Skeletal muscle satellite cell (primary cell): ENCODE data around the gene ZNF534. TPM values are rescaled to one million over a fixed set of nuclear protein-coding genes. Genes with fewer than 3 reads are reported as not detected.

ENCODE experiments used
- H3K27me3 ChIP-seq: 2 replicates; pipeline ENCODE4 v1.7.0; 2013; ENCODE audit warnings: low read length; ENCODE audit not compliant: control insufficient read depth, insufficient read depth
- H3K36me3 ChIP-seq: 2 replicates; pipeline ENCODE4 v1.7.0; 2013; ENCODE audit warnings: mild to moderate bottlenecking, control low read depth, low read length; ENCODE audit not compliant: insufficient read depth
- H3K4me1 ChIP-seq: 2 replicates; pipeline ENCODE4 v1.7.0; 2013; ENCODE audit warnings: low read length; ENCODE audit not compliant: control insufficient read depth, insufficient read depth
- H3K4me2 ChIP-seq: 2 replicates; pipeline ENCODE4 v1.7.0; 2013; ENCODE audit warnings: mild to moderate bottlenecking, low read length
- H3K4me3 ChIP-seq: 2 replicates; pipeline ENCODE4 v1.7.0; 2013; ENCODE audit warnings: low read length
- H3K9ac ChIP-seq: 2 replicates; pipeline ENCODE4 v1.7.0; 2013; ENCODE audit warnings: mild to moderate bottlenecking, low read depth, low read length, moderate library complexity
- H3K9me3 ChIP-seq: replicated peaks from 2 replicates; pipeline ENCODE4 v1.7.0; 2013; ENCODE audit warnings: mild to moderate bottlenecking, control low read depth, low read length
- total RNA-seq: library from RNA; depleted of rRNA; stranded (reverse); fragments of >200 nt; gene quantifications from 2 replicates; pipeline ENCODE4 v1.2.3, GENCODE V29; 2012; rRNA removed

ZNF534 gene
- total RNA-seq = under 0.01 and 0.44 TPM in 2 replicates

GRCh38 chr19:52428937-52429336 lies at the start of gene ZNF534:
TSS of gene ZNF534 (plus strand) at chr19:52429148. CDS start at chr19:52431475, 2,327 bp downstream.
- Histone ChIP-seq H3K9me3 (peaks cover 11% of the 10 kb centered on the region), H3K4me3 (no peak within 1 kb of the TSS), H3K36me3 (no peaks in the 10 kb centered on the region), H3K4me1 (no peaks in the 10 kb centered on the region), H3K27me3 (no peaks in the 10 kb centered on the region), H3K9ac (no peak within 1 kb of the TSS), H3K4me2 (no peak within 1 kb of the TSS)

- Histone ChIP-seq H3K27me3 (no peaks in the 10 kb centered on the region), H3K36me3 (peaks cover 16% of the 10 kb centered on the region), H3K9me3 (peaks cover 18% of the 10 kb centered on the region), H3K9ac (no peak overlapping the region), H3K4me3 (no peak overlapping the region), H3K4me1 (no peaks in the 10 kb centered on the region), H3K4me2 (no peak overlapping the region)
Observed at GRCh38 chr19:52391135-52391534, 37.8 kb upstream of the ZNF534 start.

- Histone ChIP-seq H3K4me2 (peak within 1 kb of the TSS; percentile 91), H3K36me3 (peaks cover 37% of the 10 kb centered on the region), H3K4me1 (peaks cover 14% of the 10 kb centered on the region), H3K9ac (peak within 1 kb of the TSS; percentile 95), H3K9me3 (peaks cover 6% of the 10 kb centered on the region), H3K4me3 (peak within 1 kb of the TSS; percentile 93), H3K27me3 (no peaks in the 10 kb centered on the region)
Observed at GRCh38 chr19:52397310-52398080, 31.5 kb upstream of the ZNF534 start, which contains the start of gene ZNF528. TSS of gene ZNF528 (plus strand) at chr19:52397849. CDS start at chr19:52402014, 4,165 bp downstream.

- Histone ChIP-seq H3K36me3 (peaks cover 42% of the 10 kb centered on the region), H3K9ac (peak overlapping the region; percentile 95), H3K4me3 (peak overlapping the region; percentile 93), H3K4me2 (peak overlapping the region; percentile 91), H3K27me3 (no peaks in the 10 kb centered on the region), H3K9me3 (peaks cover 6% of the 10 kb centered on the region), H3K4me1 (peaks cover 14% of the 10 kb centered on the region)
Observed at GRCh38 chr19:52398081-52398441, 30.9 kb upstream of the ZNF534 start.

GRCh38 chr19:52410276-52410675 lies 18.7 kb upstream of the ZNF534 start:
- H3K36me3 ChIP-seq = peaks cover 67% of the 10 kb centered on the region
- H3K9me3 ChIP-seq = peaks cover 29% of the 10 kb centered on the region

GRCh38 chr19:52415711-52416110 lies 13.2 kb upstream of the ZNF534 start:
- no peaks in the 10 kb centered on the region for H3K27me3 ChIP-seq
- peaks cover 22% of the 10 kb centered on the region for H3K36me3 ChIP-seq
- no peak overlapping the region for H3K4me2 ChIP-seq
- H3K9ac ChIP-seq = no peak overlapping the region
- no peak overlapping the region for H3K4me3 ChIP-seq
- H3K9me3 ChIP-seq = peaks cover 47% of the 10 kb centered on the region
- no peaks in the 10 kb centered on the region for H3K4me1 ChIP-seq

More at GRCh38 chr19:52410276-52410675, 18.7 kb upstream of the ZNF534 start:
- no peaks in the 10 kb centered on the region for H3K4me1 ChIP-seq
- no peaks in the 10 kb centered on the region for H3K27me3 ChIP-seq
- H3K4me3 ChIP-seq = no peak overlapping the region
- no peak overlapping the region for H3K9ac ChIP-seq
- H3K4me2 ChIP-seq = no peak overlapping the region

GRCh38 chr19:52442179-52442578 lies 13.2 kb downstream of the ZNF534 start:
- H3K4me2 ChIP-seq = no peak overlapping the region
- H3K4me1 ChIP-seq = no peaks in the 10 kb centered on the region
- H3K27me3 ChIP-seq = no peaks in the 10 kb centered on the region
- H3K36me3 ChIP-seq = no peaks in the 10 kb centered on the region
- no peak overlapping the region for H3K9ac ChIP-seq
- no peak overlapping the region for H3K4me3 ChIP-seq
- H3K9me3 ChIP-seq = no peaks in the 10 kb centered on the region

GRCh38 chr19:52444506-52444905 lies 15.6 kb downstream of the ZNF534 start:
- no peaks in the 10 kb centered on the region for H3K36me3 ChIP-seq
- no peaks in the 10 kb centered on the region for H3K27me3 ChIP-seq
- H3K9ac ChIP-seq = no peak overlapping the region
- no peaks in the 10 kb centered on the region for H3K9me3 ChIP-seq
- no peak overlapping the region for H3K4me3 ChIP-seq
- no peaks in the 10 kb centered on the region for H3K4me1 ChIP-seq
- no peak overlapping the region for H3K4me2 ChIP-seq

GRCh38 chr19:52451241-52451640 lies 22.3 kb downstream of the ZNF534 start:
- Histone ChIP-seq H3K27me3 (no peaks in the 10 kb centered on the region), H3K9me3 (peaks cover 21% of the 10 kb centered on the region), H3K4me1 (no peaks in the 10 kb centered on the region), H3K36me3 (peaks cover 6% of the 10 kb centered on the region), H3K9ac (no peak overlapping the region), H3K4me2 (no peak overlapping the region), H3K4me3 (no peak overlapping the region)

GRCh38 chr19:52453324-52454094 lies 24.6 kb downstream of the ZNF534 start, which contains the start of gene ZNF578:
TSS of gene ZNF578 (plus strand) at chr19:52453553. CDS start at chr19:52501846, 48,293 bp downstream.
- H3K4me3 ChIP-seq = peak within 1 kb of the TSS; percentile 85
- H3K4me2 ChIP-seq = peak within 1 kb of the TSS; percentile 86
- H3K9ac ChIP-seq = peak within 1 kb of the TSS; percentile 85
- H3K27me3 ChIP-seq = no peaks in the 10 kb centered on the region
- H3K9me3 ChIP-seq = peaks cover 21% of the 10 kb centered on the region
- H3K4me1 ChIP-seq = no peaks in the 10 kb centered on the region
- peaks cover 23% of the 10 kb centered on the region for H3K36me3 ChIP-seq

- no peak overlapping the region for H3K4me2 ChIP-seq
- H3K36me3 ChIP-seq = peaks cover 2% of the 10 kb centered on the region
- H3K4me3 ChIP-seq = no peak overlapping the region
- peaks cover 23% of the 10 kb centered on the region for H3K9me3 ChIP-seq
- no peaks in the 10 kb centered on the region for H3K4me1 ChIP-seq
- no peak overlapping the region for H3K9ac ChIP-seq
- H3K27me3 ChIP-seq = no peaks in the 10 kb centered on the region
Observed at GRCh38 chr19:52464798-52465470, 36.0 kb downstream of the ZNF534 start.
